ENCODE measurements around the gene GDPD4. TPM values are rescaled to one million over a fixed set of nuclear protein-coding genes. Genes with fewer than 3 reads are reported as not detected.

GDPD4 gene
- total and polyA plus RNA-seq, 9 of the 15 experiments (the other 6 are each of a cell fraction or from before 2014, with no cell fraction given), result 0.40 TPM; not detected in 8

- FAIRE-seq, result no peak
- CTCF ChIA-PET (ENCODE audit: low intra/inter-chr PET ratio), result no interaction called here
These were observed 23.7 kb upstream of the GDPD4 start for GRCh38 chr11:77325159-77325558.

GRCh38 chr11:77324508-77324907 is 23.0 kb upstream of the GDPD4 start:
- Histone ChIP-seq H3K4me1 (replicated peaks in 1 of 2; ENCODE audit: control insufficient read depth in 2 of 2, insufficient read depth in 2 of 2, low read length in 2 of 2) (no peaks in the 10 kb centered on the region), H3K79me2 (ENCODE audit: control insufficient read depth, insufficient read depth, low read length) (no peaks in the 10 kb centered on the region), H3K4me3 (no peak overlapping the region), H4K20me1 (replicated peaks; ENCODE audit: control insufficient read depth, insufficient read depth, low read length) (no peaks in the 10 kb centered on the region), H3K36me3 (ENCODE audit: control insufficient read depth, insufficient read depth, low read length) (no peaks in the 10 kb centered on the region), H3K27me3 (ENCODE audit: control insufficient read depth in 2 of 2, insufficient read depth in 2 of 2, low read length in 2 of 2) (peaks cover 0 to 2% of the 10 kb centered on the region in 2 experiments; a peak in 2 of 5 replicates), H3K9me3 (replicated peaks; ENCODE audit: control insufficient read depth, insufficient read depth, low read depth, low read length) (no peaks in the 10 kb centered on the region), H3K9ac (ENCODE audit: insufficient read depth in 1 of 2, low read depth in 2 of 2, low read length in 2 of 2) (no peak overlapping the region), H3K27ac (ENCODE audit: extremely low read depth, low read depth, low read length) (no peak overlapping the region), H2AFZ (ENCODE audit: low read depth, low read length) (no peak overlapping the region), H3K9me1 (ENCODE audit: control insufficient read depth, insufficient read depth, low read length) (no peaks in the 10 kb centered on the region), H3K4me2 (ENCODE audit: insufficient read depth, low read length) (no peak overlapping the region)
- CTCF ChIA-PET (ENCODE audit: low intra/inter-chr PET ratio), result no interaction called here
- ATAC-seq (no peak), FAIRE-seq (no peak), DNase-seq (ENCODE audit: extremely low read depth in 1 of 4, low spot score in 3 of 4) (no peak)
- in situ Hi-C loops (cut with MboI), result no loop called here
- no TSS peak for BruUV-seq (replicated peaks)
- intact Hi-C loops (cut with micrococcal nuclease), result no loop called here
- POLR2A ChIA-PET, result no interaction called here
- TF ChIP-seq HEY1 (CRISPR knock-in tag; IDR thresholded peaks at IDR 0.05; ENCODE audit: borderline replicate concordance) (no peak), GTF3C2 (IDR thresholded peaks at IDR 0.05; ENCODE audit: borderline replicate concordance, extremely low read depth, insufficient read length) (no peak), BRD9 (IDR thresholded peaks at IDR 0.05; ENCODE audit: low read depth, partially characterized antibody) (no peak), HDAC8 (tag; IDR thresholded peaks at IDR 0.05) (no peak), ARID3B (CRISPR knock-in tag; IDR thresholded peaks at IDR 0.05; ENCODE audit: borderline replicate concordance) (no peak), ZNF217 (CRISPR knock-in tag; IDR thresholded peaks at IDR 0.05) (no peak)

More at GRCh38 chr11:77325159-77325558, 23.7 kb upstream of the GDPD4 start:
- intact Hi-C loops (cut with micrococcal nuclease), result no loop called here
- no peaks in the 10 kb centered on the region for H3K27me3 ChIP-seq (ENCODE audit: control insufficient read depth in 2 of 2, insufficient read depth in 2 of 2, low read length in 2 of 2)
- in situ Hi-C loops (cut with MboI), result no loop called here
- no peak overlapping the region for H3K4me3 ChIP-seq
- no peak overlapping the region for H3K4me2 ChIP-seq (ENCODE audit: insufficient read depth, low read length)
- H3K27ac ChIP-seq (ENCODE audit: extremely low read depth, low read depth, low read length), result no peak overlapping the region
- POLR2A ChIA-PET, result no interaction called here
- H4K20me1 ChIP-seq (replicated peaks; ENCODE audit: control insufficient read depth, insufficient read depth, low read length), result no peaks in the 10 kb centered on the region
- no peaks in the 10 kb centered on the region for H3K79me2 ChIP-seq (ENCODE audit: control insufficient read depth, insufficient read depth, low read length)
- BruUV-seq (replicated peaks), result no TSS peak
- TF ChIP-seq PHF20 (IDR thresholded peaks at IDR 0.05; ENCODE audit: partially characterized antibody) (no peak), ZNF324 (CRISPR knock-in tag; IDR thresholded peaks at IDR 0.05) (no peak), GTF2B (IDR thresholded peaks at IDR 0.05; ENCODE audit: extremely low read depth, insufficient read length) (no peak), DMBX1 (CRISPR knock-in tag; IDR thresholded peaks at IDR 0.05; ENCODE audit: borderline replicate concordance) (no peak), SNAPC5 (CRISPR knock-in tag; IDR thresholded peaks at IDR 0.05) (no peak)
- no peaks in the 10 kb centered on the region for H3K36me3 ChIP-seq (ENCODE audit: control insufficient read depth, insufficient read depth, low read length)
- H3K9me3 ChIP-seq (replicated peaks; ENCODE audit: control insufficient read depth, insufficient read depth, low read depth, low read length), result no peaks in the 10 kb centered on the region
- ATAC-seq (no peak), DNase-seq (ENCODE audit: extremely low read depth in 1 of 4, low spot score in 3 of 4) (no peak)
- H2AFZ ChIP-seq (ENCODE audit: low read depth, low read length), result no peak overlapping the region
- no peak overlapping the region for H3K9ac ChIP-seq (ENCODE audit: insufficient read depth in 1 of 2, low read depth in 2 of 2, low read length in 2 of 2)
- no peaks in the 10 kb centered on the region for H3K4me1 ChIP-seq (replicated peaks in 1 of 2; ENCODE audit: control insufficient read depth in 2 of 2, insufficient read depth in 2 of 2, low read length in 2 of 2)
- H3K9me1 ChIP-seq (ENCODE audit: control insufficient read depth, insufficient read depth, low read length), result no peaks in the 10 kb centered on the region
- WGBS (ENCODE audit: insufficient coverage, low coverage, missing lambda C conversion rate), result 0% methylated on average over 1 of the region's 1 CpG
